H1 (cell line): ENCODE results near the gene CTNNBL1. TPM values are rescaled to one million over a fixed set of nuclear protein-coding genes. Genes with fewer than 3 reads are reported as not detected.

ENCODE experiments used
- CTCF ChIA-PET: fragments of 300-600 bp; sonication (Branson Sonifier 250); formaldehyde crosslinking; loops from one replicate; lab custom pipeline; 2021; ENCODE audit not compliant: partially characterized antibody; lab: Charles Lee
- POLR2A ChIA-PET: fragments of 300-600 bp; sonication (Branson Sonifier 250); formaldehyde crosslinking; loops from one replicate; lab custom pipeline; 2021; ENCODE audit warnings: inconsistent platforms; ENCODE audit not compliant: partially characterized antibody; lab: Charles Lee
- DNase-seq, 2 experiments: peaks; one replicate each; pipeline versions ENCODE4 v3.0.0 to v3.0.0-alpha.2; 2010 to 2022; ENCODE audit warnings: low spot score in 2 of 2, low read depth in 1 of 2, mixed read lengths in 1 of 2
- FAIRE-seq: peaks from 2 replicates; lab custom pipeline; 2011; peaks lifted over from hg19 to GRCh38; lab: Jason Lieb, UNC
- H2AFZ ChIP-seq: 2 replicates; pipeline ENCODE4 v1.8.1; 2012; ENCODE audit warnings: low read length, inconsistent platforms
- H2AK5ac ChIP-seq: 2 replicates; pipeline ENCODE4 v1.6.1; 2013; ENCODE audit warnings: low read depth, low read length
- H2BK120ac ChIP-seq: replicated peaks from 2 replicates; pipeline ENCODE3; 2013; ENCODE audit warnings: low read depth, low read length, inconsistent platforms
- H2BK12ac ChIP-seq: 2 replicates; pipeline ENCODE4 v1.6.1; 2013; ENCODE audit warnings: low read depth, low read length
- H2BK15ac ChIP-seq: 2 replicates; pipeline ENCODE4 v1.6.1; 2013; ENCODE audit warnings: low read length
- H2BK20ac ChIP-seq: 2 replicates; pipeline ENCODE4 v1.6.1; 2013; ENCODE audit warnings: low read length
- H2BK5ac ChIP-seq: 2 replicates; pipeline ENCODE4 v1.6.1; 2013; ENCODE audit warnings: low read depth, low read length
- H3K14ac ChIP-seq: 2 replicates; pipeline ENCODE4 v1.6.1; 2013; ENCODE audit warnings: inconsistent platforms; ENCODE audit not compliant: insufficient read length
- H3K18ac ChIP-seq: 2 replicates; pipeline ENCODE4 v1.6.1; 2013; ENCODE audit warnings: low read length; ENCODE audit errors: extremely low read depth
- H3K23ac ChIP-seq: 2 replicates; pipeline ENCODE4 v1.6.1; 2013; ENCODE audit warnings: inconsistent platforms; ENCODE audit not compliant: insufficient read length
- H3K23me2 ChIP-seq: 2 replicates; pipeline ENCODE4 v1.6.1; 2013; ENCODE audit warnings: low read depth, low read length
- H3K27ac ChIP-seq: 2 replicates; pipeline ENCODE4 v1.6.1; 2011; ENCODE audit warnings: low read depth, low read length, inconsistent platforms
- H3K27me3 ChIP-seq, 4 experiments: replicated peaks in 1 of 4; 1 replicate in 1 of 4; 2 replicates in 3 of 4; pipeline versions ENCODE4 v1.6.1 to v1.8.1; 2011 to 2013; ENCODE audit warnings: low read length in 3 of 4, mild to moderate bottlenecking in 3 of 4, inconsistent platforms in 2 of 4, mixed read lengths in 2 of 4, moderate library complexity in 1 of 4; ENCODE audit not compliant: control insufficient read depth in 3 of 4, insufficient read depth in 3 of 4; ENCODE audit errors: extremely low read depth in 1 of 4
- H3K36me3 ChIP-seq, 4 experiments: 2 replicates each; pipeline versions ENCODE4 v1.6.1 to v1.8.1; 2011 to 2013; ENCODE audit warnings: mild to moderate bottlenecking in 4 of 4, low read length in 3 of 4, moderate library complexity in 2 of 4, control low read depth in 1 of 4, inconsistent platforms in 1 of 4; ENCODE audit not compliant: insufficient read depth in 4 of 4, control insufficient read depth in 2 of 4
- H3K4ac ChIP-seq: replicated peaks from 2 replicates; pipeline ENCODE3; 2013; ENCODE audit warnings: low read length, low read depth, mixed read lengths, inconsistent platforms; ENCODE audit not compliant: insufficient read length
- H3K4me1 ChIP-seq, 4 experiments: replicated peaks in 1 of 4; 1 replicate in 1 of 4; 2 replicates in 3 of 4; pipeline versions ENCODE4 v1.6.1 to v1.8.1; 2011 to 2013; ENCODE audit warnings: low read length in 3 of 4, inconsistent platforms in 2 of 4, mixed read lengths in 1 of 4; ENCODE audit not compliant: insufficient read depth in 4 of 4, control insufficient read depth in 3 of 4
- H3K4me2 ChIP-seq, 2 experiments: 2 replicates each; pipeline versions ENCODE4 v1.6.1 to v1.8.1; 2011 to 2013; ENCODE audit warnings: low read depth in 2 of 2, low read length in 2 of 2, control low read depth in 1 of 2, inconsistent platforms in 1 of 2, mild to moderate bottlenecking in 1 of 2; ENCODE audit not compliant: insufficient read depth in 1 of 2
- H3K4me3 ChIP-seq, 4 experiments: fragments of 200-600, 300-600 bp in 1 of 4; sonication (generic), shearing (Covaris generic), sonication (Bioruptor Twin) in 1 of 4; 2 replicates each; pipeline versions ENCODE4 v1.5.1 to v1.8.1; 2011 to 2016; ENCODE audit warnings: low read length in 4 of 4, low read depth in 3 of 4, control low read depth in 2 of 4, inconsistent platforms in 2 of 4, mild to moderate bottlenecking in 2 of 4, mixed read lengths in 1 of 4, moderate library complexity in 1 of 4; ENCODE audit not compliant: insufficient read depth in 2 of 4; ENCODE audit errors: extremely low read depth in 1 of 4
- H3K56ac ChIP-seq: replicated peaks from 2 replicates; pipeline ENCODE3; 2013; ENCODE audit warnings: low read depth, mild to moderate bottlenecking, mixed read lengths, low read length, inconsistent platforms; ENCODE audit not compliant: insufficient read length
- H3K79me1 ChIP-seq: 2 replicates; pipeline ENCODE4 v1.6.1; 2013; ENCODE audit warnings: low read depth, low read length, control low read depth
- H3K79me2 ChIP-seq, 2 experiments: 2 replicates each; pipeline versions ENCODE4 v1.6.1 to v1.8.1; 2012 to 2013; ENCODE audit warnings: low read length in 2 of 2, mild to moderate bottlenecking in 2 of 2, inconsistent platforms in 1 of 2; ENCODE audit not compliant: insufficient read depth in 2 of 2, control insufficient read depth in 1 of 2
- H3K9ac ChIP-seq, 4 experiments: replicated peaks in 1 of 4; 1 replicate in 1 of 4; 2 replicates in 3 of 4; pipeline versions ENCODE4 v1.6.1 to v1.8.1; 2011 to 2013; ENCODE audit warnings: low read depth in 3 of 4, low read length in 3 of 4, control low read depth in 2 of 4, mild to moderate bottlenecking in 2 of 4, moderate library complexity in 2 of 4, inconsistent platforms in 1 of 4; ENCODE audit errors: extremely low read depth in 1 of 4
- H3K9me3 ChIP-seq, 2 experiments: 2 replicates each; pipeline versions ENCODE4 v1.6.1 to v1.8.1; 2012 to 2013; ENCODE audit warnings: mild to moderate bottlenecking in 2 of 2, moderate library complexity in 2 of 2, control low read depth in 1 of 2, inconsistent platforms in 1 of 2, low read depth in 1 of 2, low read length in 1 of 2, mixed read lengths in 1 of 2; ENCODE audit not compliant: insufficient read depth in 2 of 2
- H4K20me1 ChIP-seq, 2 experiments: replicated peaks in 1 of 2; 2 replicates each; pipeline versions ENCODE3 to v1.8.1; 2011 to 2013; ENCODE audit warnings: inconsistent platforms in 2 of 2, low read length in 2 of 2, mild to moderate bottlenecking in 1 of 2; ENCODE audit not compliant: insufficient read depth in 2 of 2, control insufficient read depth in 1 of 2
- H4K5ac ChIP-seq: 2 replicates; pipeline ENCODE4 v1.6.1; 2013; ENCODE audit warnings: low read length, low read depth, mixed read lengths, inconsistent platforms; ENCODE audit not compliant: insufficient read length
- H4K8ac ChIP-seq: 2 replicates; pipeline ENCODE4 v1.8.0; 2013; ENCODE audit warnings: mild to moderate bottlenecking, moderate library complexity, low read length, inconsistent platforms; ENCODE audit not compliant: insufficient read depth; ENCODE audit errors: extremely low read depth
- H4K91ac ChIP-seq: replicated peaks from 2 replicates; pipeline ENCODE3; 2013; ENCODE audit warnings: low read length, mixed read lengths, inconsistent platforms; ENCODE audit not compliant: insufficient read length
- ATF3 ChIP-seq: IDR thresholded peaks from 2 replicates; pipeline ENCODE4 v1.6.1; 2011; ENCODE audit warnings: low read depth, mild to moderate bottlenecking, low read length; ENCODE audit not compliant: insufficient read depth
- CREB1 ChIP-seq: IDR thresholded peaks from 2 replicates; pipeline ENCODE4 v1.6.1; 2012; ENCODE audit warnings: inconsistent platforms
- CTCF ChIP-seq, 3 experiments: IDR thresholded peaks; 1 replicate in 2 of 3; 2 replicates in 1 of 3; pipeline versions ENCODE4 v1.5.1 to v1.6.1; 2011; ENCODE audit warnings: low read length in 3 of 3, mild to moderate bottlenecking in 3 of 3, inconsistent platforms in 2 of 3, low read depth in 1 of 3, moderate library complexity in 1 of 3; ENCODE audit not compliant: insufficient read depth in 1 of 3; ENCODE audit errors: control extremely low read depth in 1 of 3
- KDM1A ChIP-seq: fragments of 200-600, 300-600 bp; sonication (generic); IDR thresholded peaks from 2 replicates; pipeline ENCODE4 v1.7.1; 2016; ENCODE audit warnings: mild to moderate bottlenecking, low read length, borderline replicate concordance
- SIN3A ChIP-seq, 2 experiments: IDR thresholded peaks in 1 of 2; conservative IDR thresholded peaks in 1 of 2; 2 replicates each; pipeline ENCODE4 v1.6.1; 2011 to 2012; ENCODE audit warnings: low read length in 2 of 2, improper control_type of control experiment in 1 of 2, low read depth in 1 of 2, mild to moderate bottlenecking in 1 of 2
- SP4 ChIP-seq: IDR thresholded peaks from 2 replicates; pipeline ENCODE4 v1.6.1; 2012; ENCODE audit warnings: low read length, inconsistent platforms
- TAF1 ChIP-seq: IDR thresholded peaks from 2 replicates; pipeline ENCODE4 v1.6.1; 2011; ENCODE audit warnings: mild to moderate bottlenecking, low read depth, low read length
- YY1 ChIP-seq: IDR thresholded peaks from 2 replicates; pipeline ENCODE4 v1.6.1; 2011; ENCODE audit warnings: low read depth, mild to moderate bottlenecking, low read length
- WGBS, 2 experiments: shearing (Covaris generic) in 1 of 2; methylation state at CpG; one replicate each; pipeline versions ENCODE4 v1.1.6 to v1.1.7; 2013 to 2015; ENCODE audit warnings: low lambda C conversion rate in 2 of 2, mixed read lengths in 2 of 2, inconsistent platforms in 1 of 2, low coverage in 1 of 2, missing lambda C conversion rate in 1 of 2; ENCODE audit not compliant: insufficient replicate concordance in 2 of 2, insufficient coverage in 1 of 2, insufficient read length in 1 of 2; ENCODE audit errors: extremely low coverage in 1 of 2, missing lambda C conversion rate in 1 of 2; 5-methylcytosine and 5-hydroxymethylcytosine counted together
- polyA plus RNA-seq, 7 experiments: library from polyadenylated mRNA; depleted of rRNA in 3 of 7; stranded (reverse) in 5 of 7; unstranded in 2 of 7; fragments of >200 nt in 5 of 7; fragments of 200-250 nt in 2 of 7; gene quantifications; 1 replicate in 5 of 7; 2 replicates in 1 of 7; 4 replicates in 1 of 7; pipeline versions ENCODE4 v1.2.1 to v1.2.3, GENCODE V29; 2011 to 2013; ENCODE audit warnings: missing spikeins in 2 of 7, mixed read lengths in 2 of 7
- total RNA-seq: library from RNA; stranded (reverse); fragmentation: NEBNext Ultra II Directional; extraction: Animal tissue kit (Norgen Biotek cat#: 25700); gene quantifications from 2 replicates; pipeline ENCODE4 v1.2.1, GENCODE V29; 2021

CTNNBL1 gene
- total and polyA plus RNA-seq, 2 of the 8 experiments (the other 6 are each of a cell fraction or from before 2014, with no cell fraction given), result 19.6 to 81.6 TPM

- H3K79me2 ChIP-seq, result no peaks in the 10 kb centered on the region
- H3K56ac ChIP-seq, result no peak overlapping the region
- no peak overlapping the region for H3K14ac ChIP-seq
- H4K91ac ChIP-seq, result no peak overlapping the region
- no peak overlapping the region for H3K4ac ChIP-seq
- ChIA-PET POLR2A (interaction anchor here (0.7 to 1.4 kb wide), 4 partner anchors 11 to 1951 kb away, joined by 3 to 5 read pairs (median 4); no protein-coding TSS in a partner anchor), CTCF (interaction anchor here (0.6 to 2.7 kb wide), 30 partner anchors 8 to 449 kb away, joined by 3 to 32 read pairs (median 4); no protein-coding TSS in a partner anchor)
- H3K36me3 ChIP-seq, result no peaks in the 10 kb centered on the region
- H3K9ac ChIP-seq, result no peak overlapping the region
- H3K4me2 ChIP-seq, result peak overlapping the region; percentile 9 to 73; a peak in 2 of 4 replicates
- H3K4me1 ChIP-seq, result peaks cover 6 to 17% (median 11%) of the 10 kb centered on the region in 4 experiments
- 0 out of 2 replicates have a peak overlapping the region, but pooled peaks have one; percentile 39 for H2BK12ac ChIP-seq
- no peak overlapping the region for H2AK5ac ChIP-seq
- peaks cover 2 to 3% of the 10 kb centered on the region in 2 experiments for H4K20me1 ChIP-seq
- H3K9me3 ChIP-seq, result no peaks in the 10 kb centered on the region
- no peak overlapping the region for H3K23ac ChIP-seq
- H2BK15ac ChIP-seq, result no peak overlapping the region
- no peaks in the 10 kb centered on the region for H3K79me1 ChIP-seq
- peak in 1 of 2 experiments; percentile 70 for DNase-seq
- no peak overlapping the region for H3K27ac ChIP-seq
- no peak overlapping the region for H4K5ac ChIP-seq
- H2BK120ac ChIP-seq, result no peak overlapping the region
- H2BK5ac ChIP-seq, result no peak overlapping the region
- H3K23me2 ChIP-seq, result peaks cover 4% of the 10 kb centered on the region; the same call in 1 of the 2 replicates
- H4K8ac ChIP-seq, result no peak overlapping the region
- peak overlapping the region in 2 of 4 experiments; percentile 8 to 69; a peak in 4 of 8 replicates for H3K4me3 ChIP-seq
- H2AFZ ChIP-seq, result no peak overlapping the region
- no peak overlapping the region for H2BK20ac ChIP-seq
- no peaks in the 10 kb centered on the region; a peak in 2 of 7 replicates for H3K27me3 ChIP-seq
- no peak for FAIRE-seq
- no peak overlapping the region for H3K18ac ChIP-seq
- WGBS, 2 experiments, result 43% methylated on average over 34 of the region's 38 CpGs; no CpG with 5 or more reads in 1 of the 2 experiments
- TF ChIP-seq KDM1A (no peak; the same call in none of the 2 replicates), ATF3 (no peak), SIN3A (conservative IDR thresholded peaks at IDR 0.05 in 1 of 2, IDR thresholded peaks at IDR 0.05 in 1 of 2; ENCODE audit: low read depth in 1 of 2, low read length in 2 of 2) (peak; percentile 16 to 34; a peak in 1 of 4 replicates), CREB1 (peak; percentile 10; the same call in 1 of the 2 replicates), CTCF (IDR thresholded peaks at IDR 0.05; ENCODE audit: control extremely low read depth in 1 of 3, insufficient read depth in 1 of 3, low read depth in 1 of 3, low read length in 3 of 3) (peak; percentile 64 to 81 (median 79)), YY1 (no peak), SP4 (no peak), TAF1 (no peak)
Measured at GRCh38 chr20:37901654-37902503, 208.0 kb downstream of the CTNNBL1 start.
